ENCODE results near the gene HTR7. TPM values are rescaled to one million over a fixed set of nuclear protein-coding genes. Genes with fewer than 3 reads are reported as not detected.

HTR7 gene
- total RNA-seq, 4 donors from 2014 or later = 0.29 to 1.5 (median 0.68) TPM

DNA sequence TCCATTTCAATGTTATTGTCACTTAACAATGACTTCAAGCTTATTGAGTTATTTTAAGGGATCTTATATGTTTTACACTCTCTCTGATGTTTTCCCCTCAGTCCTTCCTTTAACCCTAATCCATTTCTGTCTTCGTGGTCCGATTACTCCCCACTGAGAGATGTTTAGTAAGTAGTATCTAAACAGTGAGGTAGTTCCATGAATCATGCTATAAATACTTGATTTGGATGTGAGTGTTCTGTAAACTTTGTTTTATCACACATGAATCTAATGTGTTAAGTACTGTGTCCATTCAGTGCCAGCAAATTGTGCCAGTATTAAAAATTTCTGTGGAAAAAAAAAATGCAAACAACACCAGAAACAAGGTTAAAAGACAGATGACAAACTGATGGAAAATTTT lies 32.5 kb upstream of the HTR7 start:
- no peak overlapping the region for H3K27ac ChIP-seq
- no peaks in the 10 kb centered on the region for H3K27me3 ChIP-seq
- no peak overlapping the region for H3K4me3 ChIP-seq
- TF ChIP-seq POLR2A (IDR thresholded peaks at IDR 0.05) (no peak), CTCF (IDR thresholded peaks at IDR 0.05) (no peak)
- DNase-seq = no peak
- intact Hi-C loops (cut with DNase I; ENCODE audit: low total_unique reads) = no loop called here
- H3K36me3 ChIP-seq = no peaks in the 10 kb centered on the region
- H3K9me3 ChIP-seq = no peaks in the 10 kb centered on the region
- no peaks in the 10 kb centered on the region for H3K4me1 ChIP-seq

DNA sequence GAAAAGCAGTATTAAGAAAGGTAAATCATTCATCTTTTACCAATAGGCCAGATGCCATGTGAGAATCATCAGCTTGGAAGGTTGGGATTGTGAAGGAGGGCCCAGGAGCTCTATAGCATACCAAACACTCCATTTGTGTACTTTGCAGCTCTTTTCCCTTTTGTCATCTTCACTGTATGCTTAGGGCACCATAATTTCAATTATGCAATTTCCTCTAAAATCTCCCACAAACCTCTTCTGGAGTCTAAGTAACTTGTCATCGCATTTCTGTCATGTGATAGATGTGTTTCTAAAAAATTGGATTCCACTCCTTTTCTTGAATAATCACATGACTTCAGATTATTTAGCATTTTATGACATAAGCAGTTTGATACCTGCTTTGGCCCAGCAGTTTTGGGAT lies 31.8 kb upstream of the HTR7 start:
- Histone ChIP-seq H3K36me3 (no peaks in the 10 kb centered on the region), H3K4me1 (no peaks in the 10 kb centered on the region), H3K27ac (no peak overlapping the region), H3K9me3 (no peaks in the 10 kb centered on the region), H3K4me3 (no peak overlapping the region), H3K27me3 (no peaks in the 10 kb centered on the region)
- intact Hi-C loops (cut with DNase I; ENCODE audit: low total_unique reads) = no loop called here
- no peak for DNase-seq
- no peak for TF ChIP-seq POLR2A (IDR thresholded peaks at IDR 0.05)
- no peak for TF ChIP-seq CTCF (IDR thresholded peaks at IDR 0.05)

DNA sequence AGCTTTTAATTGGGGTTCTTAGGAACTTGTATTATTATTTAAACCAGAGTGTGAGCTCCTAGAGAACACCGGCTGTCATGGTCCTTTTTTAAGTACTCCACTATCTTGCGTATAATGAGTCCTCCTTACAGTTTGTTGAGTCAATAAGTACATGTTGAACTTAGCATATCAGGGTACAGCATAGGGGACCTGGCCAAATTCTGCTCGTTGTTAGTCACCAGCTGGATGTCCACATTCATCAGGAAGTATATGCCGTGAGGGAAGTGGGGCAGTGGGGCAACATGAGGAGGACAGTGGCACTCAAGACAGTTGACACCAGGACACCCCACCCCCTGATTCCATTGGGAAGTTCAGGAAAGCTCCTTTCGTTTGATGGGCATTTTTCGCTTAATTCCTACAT lies 30.5 kb upstream of the HTR7 start:
- H3K9me3 ChIP-seq = no peaks in the 10 kb centered on the region
- H3K36me3 ChIP-seq = no peaks in the 10 kb centered on the region
- no peaks in the 10 kb centered on the region for H3K27me3 ChIP-seq
- no peak overlapping the region for H3K27ac ChIP-seq
- H3K4me1 ChIP-seq = no peaks in the 10 kb centered on the region
- TF ChIP-seq POLR2A (IDR thresholded peaks at IDR 0.05) (no peak), CTCF (IDR thresholded peaks at IDR 0.05) (no peak)
- H3K4me3 ChIP-seq = no peak overlapping the region
- no peak for DNase-seq
- intact Hi-C loops (cut with DNase I; ENCODE audit: low total_unique reads) = no loop called here

GRCh38 chr10:90887555-90887954 lies 29.7 kb upstream of the HTR7 start:
- Histone ChIP-seq H3K4me3 (no peak overlapping the region), H3K9me3 (no peaks in the 10 kb centered on the region), H3K4me1 (no peaks in the 10 kb centered on the region), H3K27ac (no peak overlapping the region), H3K27me3 (no peaks in the 10 kb centered on the region), H3K36me3 (no peaks in the 10 kb centered on the region)
- no peak for DNase-seq
- TF ChIP-seq CTCF (IDR thresholded peaks at IDR 0.05) (no peak), POLR2A (IDR thresholded peaks at IDR 0.05) (no peak)
- intact Hi-C loops (cut with DNase I; ENCODE audit: low total_unique reads) = no loop called here

- no peaks in the 10 kb centered on the region for H3K9me3 ChIP-seq
Measured at GRCh38 chr10:90885176-90885575, 27.3 kb upstream of the HTR7 start.

More at GRCh38 chr10:90885176-90885575, 27.3 kb upstream of the HTR7 start:
- intact Hi-C loops (cut with DNase I; ENCODE audit: low total_unique reads) = no loop called here
- H3K4me3 ChIP-seq = no peak overlapping the region
- DNase-seq = no peak
- H3K27me3 ChIP-seq = no peaks in the 10 kb centered on the region
- no peaks in the 10 kb centered on the region for H3K4me1 ChIP-seq
- no peak overlapping the region for H3K27ac ChIP-seq
- no peak for TF ChIP-seq CTCF (IDR thresholded peaks at IDR 0.05)
- TF ChIP-seq POLR2A (IDR thresholded peaks at IDR 0.05) = no peak
- no peaks in the 10 kb centered on the region for H3K36me3 ChIP-seq

Measured in uterus (tissue), 4 donors.